ENCODE data around the gene MORN3. TPM values are rescaled to one million over a fixed set of nuclear protein-coding genes. Genes with fewer than 3 reads are reported as not detected.

The MORN3 gene
- total RNA-seq, 1 experiment from 2014 or later = 0.37 TPM

DNA sequence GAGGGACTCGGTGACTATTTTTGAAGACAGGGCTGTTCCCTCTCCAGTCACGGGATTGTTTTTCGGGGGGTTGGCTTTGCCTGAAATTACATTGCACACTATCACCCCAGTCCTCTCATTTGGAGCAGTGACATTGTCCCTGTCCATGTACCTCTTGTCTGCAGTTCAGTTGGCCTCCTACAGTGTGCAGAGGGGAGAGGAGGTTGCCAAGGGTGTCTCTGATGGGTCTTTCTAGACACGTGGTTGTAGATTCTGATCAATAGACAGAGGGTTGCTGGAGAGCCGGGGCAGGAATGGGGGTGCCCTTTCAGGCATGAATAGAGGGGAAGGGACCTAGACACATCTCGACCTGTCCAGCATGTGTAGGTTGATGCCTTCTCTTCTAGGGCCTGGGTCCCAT, 44.3 kb upstream of the MORN3 start (continued):
- TF ChIP-seq, protein P1, sequence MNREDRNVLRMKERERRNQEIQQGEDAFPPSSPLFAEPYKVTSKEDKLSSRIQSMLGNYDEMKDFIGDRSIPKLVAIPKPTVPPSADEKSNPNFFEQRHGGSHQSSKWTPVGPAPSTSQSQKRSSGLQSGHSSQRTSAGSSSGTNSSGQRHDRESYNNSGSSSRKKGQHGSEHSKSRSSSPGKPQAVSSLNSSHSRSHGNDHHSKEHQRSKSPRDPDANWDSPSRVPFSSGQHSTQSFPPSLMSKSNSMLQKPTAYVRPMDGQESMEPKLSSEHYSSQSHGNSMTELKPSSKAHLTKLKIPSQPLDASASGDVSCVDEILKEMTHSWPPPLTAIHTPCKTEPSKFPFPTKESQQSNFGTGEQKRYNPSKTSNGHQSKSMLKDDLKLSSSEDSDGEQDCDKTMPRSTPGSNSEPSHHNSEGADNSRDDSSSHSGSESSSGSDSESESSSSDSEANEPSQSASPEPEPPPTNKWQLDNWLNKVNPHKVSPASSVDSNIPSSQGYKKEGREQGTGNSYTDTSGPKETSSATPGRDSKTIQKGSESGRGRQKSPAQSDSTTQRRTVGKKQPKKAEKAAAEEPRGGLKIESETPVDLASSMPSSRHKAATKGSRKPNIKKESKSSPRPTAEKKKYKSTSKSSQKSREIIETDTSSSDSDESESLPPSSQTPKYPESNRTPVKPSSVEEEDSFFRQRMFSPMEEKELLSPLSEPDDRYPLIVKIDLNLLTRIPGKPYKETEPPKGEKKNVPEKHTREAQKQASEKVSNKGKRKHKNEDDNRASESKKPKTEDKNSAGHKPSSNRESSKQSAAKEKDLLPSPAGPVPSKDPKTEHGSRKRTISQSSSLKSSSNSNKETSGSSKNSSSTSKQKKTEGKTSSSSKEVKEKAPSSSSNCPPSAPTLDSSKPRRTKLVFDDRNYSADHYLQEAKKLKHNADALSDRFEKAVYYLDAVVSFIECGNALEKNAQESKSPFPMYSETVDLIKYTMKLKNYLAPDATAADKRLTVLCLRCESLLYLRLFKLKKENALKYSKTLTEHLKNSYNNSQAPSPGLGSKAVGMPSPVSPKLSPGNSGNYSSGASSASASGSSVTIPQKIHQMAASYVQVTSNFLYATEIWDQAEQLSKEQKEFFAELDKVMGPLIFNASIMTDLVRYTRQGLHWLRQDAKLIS (CRISPR knock-in tag; IDR thresholded peaks at IDR 0.05; ENCODE audit: borderline replicate concordance) = no peak
- TF ChIP-seq ZNF219 (CRISPR knock-in tag; IDR thresholded peaks at IDR 0.05; ENCODE audit: borderline replicate concordance) = no peak

DNA sequence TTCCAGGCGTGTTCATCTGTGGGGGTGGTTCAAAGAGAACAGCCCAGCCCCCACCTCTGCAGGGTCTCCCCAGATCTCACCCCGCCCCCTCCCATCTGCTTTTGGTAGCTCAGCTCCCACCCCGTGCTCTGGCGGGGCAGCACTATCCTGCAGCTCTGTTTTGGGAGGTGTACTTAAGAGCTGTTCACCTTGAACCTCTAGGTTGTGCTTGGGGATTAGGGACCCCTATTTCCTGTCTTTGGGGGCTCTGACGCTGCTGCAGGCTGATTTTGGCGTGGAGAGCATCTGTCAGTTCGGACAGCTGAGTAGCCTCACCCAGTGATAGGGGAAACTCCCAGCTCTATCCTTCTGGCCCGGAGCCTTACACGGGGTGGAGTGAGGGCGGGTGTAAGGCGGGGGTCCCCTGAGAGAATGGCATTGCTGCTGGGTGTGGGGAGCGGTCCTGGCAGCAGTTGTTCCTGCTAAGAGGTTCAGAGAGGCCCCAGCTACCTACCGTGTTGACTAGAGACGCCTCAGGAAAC, 43.9 kb upstream of the MORN3 start:
- ATAC-seq = peak; percentile 17
- H3K27ac Mint-ChIP-seq = peak overlapping the region; percentile 60; the same call in 1 of the 2 replicates
- POLR2A ChIA-PET = interaction anchor here (0.7 to 1.9 kb wide), 4 partner anchors 81 to 90 kb away, joined by 4 to 11 read pairs (median 6); partner anchors contain the start of gene RHOF

DNA sequence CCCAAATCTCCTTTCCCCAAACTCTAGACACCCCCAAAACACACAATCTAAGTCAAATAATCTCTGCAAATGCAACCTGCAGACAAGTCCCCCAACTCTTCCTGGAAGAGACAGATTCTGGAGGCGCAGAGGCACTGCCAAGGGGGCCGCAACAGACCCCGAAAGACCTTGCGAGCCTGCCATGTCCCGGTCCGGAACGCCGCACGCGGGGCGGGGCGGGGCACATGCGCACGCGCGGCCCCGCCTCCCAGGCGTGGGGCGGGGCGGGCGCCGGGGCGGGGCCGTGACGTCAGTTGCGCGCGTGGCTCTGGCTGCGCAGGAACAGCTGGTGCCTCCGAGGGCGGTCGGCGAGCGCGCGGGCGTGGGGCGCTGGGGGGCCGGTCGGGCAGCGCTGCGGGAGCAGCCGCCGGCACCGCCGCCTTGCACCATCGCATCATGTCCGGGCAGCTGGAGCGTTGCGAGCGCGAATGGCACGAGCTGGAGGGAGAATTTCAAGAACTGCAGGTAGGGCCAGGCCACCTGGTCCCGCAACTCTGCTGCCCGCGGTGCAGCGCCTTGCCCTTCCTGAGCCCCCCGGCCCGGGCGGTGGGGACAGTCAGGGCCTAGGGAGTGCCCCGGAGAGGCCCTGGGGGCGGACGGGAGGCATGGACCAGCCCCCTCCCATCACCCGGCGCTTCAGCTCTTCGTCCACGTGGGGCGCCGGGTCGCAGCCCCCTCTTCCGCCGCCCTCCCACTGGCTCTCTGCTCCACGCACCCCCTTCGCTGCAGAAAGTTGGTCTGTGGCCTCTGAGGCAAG, 43.2 kb upstream of the MORN3 start, which contains the start of gene TMEM120B:
TMEM120B (plus strand) TSS at position 292 of the 796 bp plus-strand sequence; CDS start at position 436, 144 bp downstream.
- POLR2A ChIA-PET = interaction anchor here (0.5 to 1.9 kb wide), 6 partner anchors 81 to 554 kb away, joined by 3 to 11 read pairs (median 5); partner anchors contain the start of gene RHOF
- no peaks in the 10 kb centered on the region for H3K9me3 Mint-ChIP-seq
- no peaks in the 10 kb centered on the region for H3K27me3 Mint-ChIP-seq (ENCODE audit: low read depth)
- peak within 1 kb of the TSS; percentile 90 for H3K4me3 Mint-ChIP-seq
- H3K36me3 Mint-ChIP-seq = peaks cover 8% of the 10 kb centered on the region
- peak within 1 kb of the TSS; percentile 96 for H3K27ac Mint-ChIP-seq
- peaks cover 36% of the 10 kb centered on the region for H3K4me1 Mint-ChIP-seq
- DNase-seq (ENCODE audit: low spot score) (peak; percentile 71), ATAC-seq (peak; percentile 85)
- CTCF ChIA-PET = interaction anchor here (0.6 to 3.5 kb wide), 27 partner anchors 9 to 446 kb away, joined by 3 to 32 read pairs (median 4); partner anchors contain the start of genes RHOF and RNF34
- TF ChIP-seq, protein P2, sequence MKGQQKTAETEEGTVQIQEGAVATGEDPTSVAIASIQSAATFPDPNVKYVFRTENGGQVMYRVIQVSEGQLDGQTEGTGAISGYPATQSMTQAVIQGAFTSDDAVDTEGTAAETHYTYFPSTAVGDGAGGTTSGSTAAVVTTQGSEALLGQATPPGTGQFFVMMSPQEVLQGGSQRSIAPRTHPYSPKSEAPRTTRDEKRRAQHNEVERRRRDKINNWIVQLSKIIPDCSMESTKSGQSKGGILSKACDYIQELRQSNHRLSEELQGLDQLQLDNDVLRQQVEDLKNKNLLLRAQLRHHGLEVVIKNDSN (CRISPR knock-in tag; IDR thresholded peaks at IDR 0.05) = no peak
- TF ChIP-seq TEAD1 (CRISPR knock-in tag; IDR thresholded peaks at IDR 0.05) = 0 out of 2 replicates have a peak, but pooled peaks have one; percentile 32
- TF ChIP-seq, protein P3, sequence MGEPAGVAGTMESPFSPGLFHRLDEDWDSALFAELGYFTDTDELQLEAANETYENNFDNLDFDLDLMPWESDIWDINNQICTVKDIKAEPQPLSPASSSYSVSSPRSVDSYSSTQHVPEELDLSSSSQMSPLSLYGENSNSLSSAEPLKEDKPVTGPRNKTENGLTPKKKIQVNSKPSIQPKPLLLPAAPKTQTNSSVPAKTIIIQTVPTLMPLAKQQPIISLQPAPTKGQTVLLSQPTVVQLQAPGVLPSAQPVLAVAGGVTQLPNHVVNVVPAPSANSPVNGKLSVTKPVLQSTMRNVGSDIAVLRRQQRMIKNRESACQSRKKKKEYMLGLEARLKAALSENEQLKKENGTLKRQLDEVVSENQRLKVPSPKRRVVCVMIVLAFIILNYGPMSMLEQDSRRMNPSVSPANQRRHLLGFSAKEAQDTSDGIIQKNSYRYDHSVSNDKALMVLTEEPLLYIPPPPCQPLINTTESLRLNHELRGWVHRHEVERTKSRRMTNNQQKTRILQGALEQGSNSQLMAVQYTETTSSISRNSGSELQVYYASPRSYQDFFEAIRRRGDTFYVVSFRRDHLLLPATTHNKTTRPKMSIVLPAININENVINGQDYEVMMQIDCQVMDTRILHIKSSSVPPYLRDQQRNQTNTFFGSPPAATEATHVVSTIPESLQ (CRISPR knock-in tag; IDR thresholded peaks at IDR 0.05) = no peak
- TF ChIP-seq, protein P4, sequence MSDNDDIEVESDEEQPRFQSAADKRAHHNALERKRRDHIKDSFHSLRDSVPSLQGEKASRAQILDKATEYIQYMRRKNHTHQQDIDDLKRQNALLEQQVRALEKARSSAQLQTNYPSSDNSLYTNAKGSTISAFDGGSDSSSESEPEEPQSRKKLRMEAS (CRISPR knock-in tag; IDR thresholded peaks at IDR 0.05) = no peak; the same call in 1 of the 2 replicates
- no peak for TF ChIP-seq GTF2I (CRISPR knock-in tag; conservative IDR thresholded peaks at IDR 0.05)
- TF ChIP-seq FOXK1 (CRISPR knock-in tag; IDR thresholded peaks at IDR 0.05) = peak; percentile 24; the same call in 1 of the 2 replicates
- TF ChIP-seq ESRRA (CRISPR knock-in tag; IDR thresholded peaks at IDR 0.05; ENCODE audit: borderline replicate concordance) = peak; percentile 64; the same call in 1 of the 2 replicates
- TF ChIP-seq NFATC4 (CRISPR knock-in tag; IDR thresholded peaks at IDR 0.05) = no peak
- TF ChIP-seq ZNF138 (CRISPR knock-in tag; conservative IDR thresholded peaks at IDR 0.05) = no peak
- TF ChIP-seq SP1 (CRISPR knock-in tag; conservative IDR thresholded peaks at IDR 0.05) = peak; percentile 86
- no peak for TF ChIP-seq NFE2L1 (CRISPR knock-in tag; IDR thresholded peaks at IDR 0.05)
- no peak for TF ChIP-seq ZNF219 (CRISPR knock-in tag; IDR thresholded peaks at IDR 0.05; ENCODE audit: borderline replicate concordance)
- TF ChIP-seq ELF4 (CRISPR knock-in tag; IDR thresholded peaks at IDR 0.05; ENCODE audit: low read depth) = 0 out of 2 replicates have a peak, but pooled peaks have one; percentile 53
- no peak for TF ChIP-seq CREB1 (CRISPR knock-in tag; IDR thresholded peaks at IDR 0.05)
- no peak for TF ChIP-seq SMAD3 (CRISPR knock-in tag; IDR thresholded peaks at IDR 0.05; ENCODE audit: borderline replicate concordance)
- peak; percentile 63; the same call in 1 of the 2 replicates for TF ChIP-seq ETV6 (CRISPR knock-in tag; IDR thresholded peaks at IDR 0.05)

More for the DNA sequence above, 43.9 kb upstream of the MORN3 start:
- H3K4me1 Mint-ChIP-seq = peaks cover 36% of the 10 kb centered on the region
- no peak for TF ChIP-seq NR3C1 (CRISPR knock-in tag; conservative IDR thresholded peaks at IDR 0.05; ENCODE audit: low read depth)
- no peak for TF ChIP-seq MXD4 (CRISPR knock-in tag; IDR thresholded peaks at IDR 0.05; ENCODE audit: borderline replicate concordance)
- TF ChIP-seq, protein P5, sequence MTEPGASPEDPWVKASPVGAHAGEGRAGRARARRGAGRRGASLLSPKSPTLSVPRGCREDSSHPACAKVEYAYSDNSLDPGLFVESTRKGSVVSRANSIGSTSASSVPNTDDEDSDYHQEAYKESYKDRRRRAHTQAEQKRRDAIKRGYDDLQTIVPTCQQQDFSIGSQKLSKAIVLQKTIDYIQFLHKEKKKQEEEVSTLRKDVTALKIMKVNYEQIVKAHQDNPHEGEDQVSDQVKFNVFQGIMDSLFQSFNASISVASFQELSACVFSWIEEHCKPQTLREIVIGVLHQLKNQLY (CRISPR knock-in tag; IDR thresholded peaks at IDR 0.05) = no peak
- TF ChIP-seq FOXP1 (CRISPR knock-in tag; IDR thresholded peaks at IDR 0.05; ENCODE audit: borderline replicate concordance) = no peak
- TF ChIP-seq EMX1 (CRISPR knock-in tag; IDR thresholded peaks at IDR 0.05) = no peak
- no peak for TF ChIP-seq TCF7 (CRISPR knock-in tag; IDR thresholded peaks at IDR 0.05; ENCODE audit: low read depth)
- no peak for TF ChIP-seq JAZF1 (CRISPR knock-in tag; IDR thresholded peaks at IDR 0.05)
- TF ChIP-seq, protein P6, sequence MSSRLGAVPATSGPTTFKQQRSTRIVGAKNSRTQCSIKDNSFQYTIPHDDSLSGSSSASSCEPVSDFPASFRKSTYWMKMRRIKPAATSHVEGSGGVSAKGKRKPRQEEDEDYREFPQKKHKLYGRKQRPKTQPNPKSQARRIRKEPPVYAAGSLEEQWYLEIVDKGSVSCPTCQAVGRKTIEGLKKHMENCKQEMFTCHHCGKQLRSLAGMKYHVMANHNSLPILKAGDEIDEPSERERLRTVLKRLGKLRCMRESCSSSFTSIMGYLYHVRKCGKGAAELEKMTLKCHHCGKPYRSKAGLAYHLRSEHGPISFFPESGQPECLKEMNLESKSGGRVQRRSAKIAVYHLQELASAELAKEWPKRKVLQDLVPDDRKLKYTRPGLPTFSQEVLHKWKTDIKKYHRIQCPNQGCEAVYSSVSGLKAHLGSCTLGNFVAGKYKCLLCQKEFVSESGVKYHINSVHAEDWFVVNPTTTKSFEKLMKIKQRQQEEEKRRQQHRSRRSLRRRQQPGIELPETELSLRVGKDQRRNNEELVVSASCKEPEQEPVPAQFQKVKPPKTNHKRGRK (CRISPR knock-in tag; IDR thresholded peaks at IDR 0.05; ENCODE audit: borderline replicate concordance) = no peak
- TF ChIP-seq ZNF138 (CRISPR knock-in tag; conservative IDR thresholded peaks at IDR 0.05) = no peak
- H3K27me3 Mint-ChIP-seq (ENCODE audit: low read depth) = no peaks in the 10 kb centered on the region
- DNase-seq (ENCODE audit: low spot score) = no peak
- no peaks in the 10 kb centered on the region for H3K9me3 Mint-ChIP-seq
- CTCF ChIA-PET = interaction anchor here (0.6 to 3.5 kb wide), 20 partner anchors 8 to 447 kb away, joined by 3 to 32 read pairs (median 6); partner anchors contain the start of genes RHOF and RNF34
- H3K36me3 Mint-ChIP-seq = peaks cover 8% of the 10 kb centered on the region
- peak overlapping the region; percentile 90 for H3K4me3 Mint-ChIP-seq

All from WTC11 (cell line).